H1 (cell line): ENCODE measurements around the gene SLC25A45. TPM values are rescaled to one million over a fixed set of nuclear protein-coding genes. Genes with fewer than 3 reads are reported as not detected.

ENCODE experiments used
- CTCF ChIA-PET: fragments of 300-600 bp; sonication (Branson Sonifier 250); formaldehyde crosslinking; loops from one replicate; lab custom pipeline; 2021; ENCODE audit not compliant: partially characterized antibody; lab: Charles Lee
- POLR2A ChIA-PET: fragments of 300-600 bp; sonication (Branson Sonifier 250); formaldehyde crosslinking; loops from one replicate; lab custom pipeline; 2021; ENCODE audit warnings: inconsistent platforms; ENCODE audit not compliant: partially characterized antibody; lab: Charles Lee
- DNase-seq, 2 experiments: peaks; one replicate each; pipeline versions ENCODE4 v3.0.0 to v3.0.0-alpha.2; 2010 to 2022; ENCODE audit warnings: low spot score in 2 of 2, low read depth in 1 of 2, mixed read lengths in 1 of 2
- FAIRE-seq: peaks from 2 replicates; lab custom pipeline; 2011; peaks lifted over from hg19 to GRCh38; lab: Jason Lieb, UNC
- H2AFZ ChIP-seq: 2 replicates; pipeline ENCODE4 v1.8.1; 2012; ENCODE audit warnings: low read length, inconsistent platforms
- H2AK5ac ChIP-seq: 2 replicates; pipeline ENCODE4 v1.6.1; 2013; ENCODE audit warnings: low read depth, low read length
- H2BK120ac ChIP-seq: replicated peaks from 2 replicates; pipeline ENCODE3; 2013; ENCODE audit warnings: low read depth, low read length, inconsistent platforms
- H2BK12ac ChIP-seq: 2 replicates; pipeline ENCODE4 v1.6.1; 2013; ENCODE audit warnings: low read depth, low read length
- H2BK15ac ChIP-seq: 2 replicates; pipeline ENCODE4 v1.6.1; 2013; ENCODE audit warnings: low read length
- H2BK20ac ChIP-seq: 2 replicates; pipeline ENCODE4 v1.6.1; 2013; ENCODE audit warnings: low read length
- H2BK5ac ChIP-seq: 2 replicates; pipeline ENCODE4 v1.6.1; 2013; ENCODE audit warnings: low read depth, low read length
- H3K14ac ChIP-seq: 2 replicates; pipeline ENCODE4 v1.6.1; 2013; ENCODE audit warnings: inconsistent platforms; ENCODE audit not compliant: insufficient read length
- H3K18ac ChIP-seq: 2 replicates; pipeline ENCODE4 v1.6.1; 2013; ENCODE audit warnings: low read length; ENCODE audit errors: extremely low read depth
- H3K23ac ChIP-seq: 2 replicates; pipeline ENCODE4 v1.6.1; 2013; ENCODE audit warnings: inconsistent platforms; ENCODE audit not compliant: insufficient read length
- H3K23me2 ChIP-seq: 2 replicates; pipeline ENCODE4 v1.6.1; 2013; ENCODE audit warnings: low read depth, low read length
- H3K27ac ChIP-seq: 2 replicates; pipeline ENCODE4 v1.6.1; 2011; ENCODE audit warnings: low read depth, low read length, inconsistent platforms
- H3K27me3 ChIP-seq, 4 experiments: replicated peaks in 1 of 4; 1 replicate in 1 of 4; 2 replicates in 3 of 4; pipeline versions ENCODE4 v1.6.1 to v1.8.1; 2011 to 2013; ENCODE audit warnings: low read length in 3 of 4, mild to moderate bottlenecking in 3 of 4, inconsistent platforms in 2 of 4, mixed read lengths in 2 of 4, moderate library complexity in 1 of 4; ENCODE audit not compliant: control insufficient read depth in 3 of 4, insufficient read depth in 3 of 4; ENCODE audit errors: extremely low read depth in 1 of 4
- H3K36me3 ChIP-seq, 4 experiments: 2 replicates each; pipeline versions ENCODE4 v1.6.1 to v1.8.1; 2011 to 2013; ENCODE audit warnings: mild to moderate bottlenecking in 4 of 4, low read length in 3 of 4, moderate library complexity in 2 of 4, control low read depth in 1 of 4, inconsistent platforms in 1 of 4; ENCODE audit not compliant: insufficient read depth in 4 of 4, control insufficient read depth in 2 of 4
- H3K4ac ChIP-seq: replicated peaks from 2 replicates; pipeline ENCODE3; 2013; ENCODE audit warnings: low read length, low read depth, mixed read lengths, inconsistent platforms; ENCODE audit not compliant: insufficient read length
- H3K4me1 ChIP-seq, 4 experiments: replicated peaks in 1 of 4; 1 replicate in 1 of 4; 2 replicates in 3 of 4; pipeline versions ENCODE4 v1.6.1 to v1.8.1; 2011 to 2013; ENCODE audit warnings: low read length in 3 of 4, inconsistent platforms in 2 of 4, mixed read lengths in 1 of 4; ENCODE audit not compliant: insufficient read depth in 4 of 4, control insufficient read depth in 3 of 4
- H3K4me2 ChIP-seq, 2 experiments: 2 replicates each; pipeline versions ENCODE4 v1.6.1 to v1.8.1; 2011 to 2013; ENCODE audit warnings: low read depth in 2 of 2, low read length in 2 of 2, control low read depth in 1 of 2, inconsistent platforms in 1 of 2, mild to moderate bottlenecking in 1 of 2; ENCODE audit not compliant: insufficient read depth in 1 of 2
- H3K4me3 ChIP-seq, 4 experiments: fragments of 200-600, 300-600 bp in 1 of 4; sonication (generic), shearing (Covaris generic), sonication (Bioruptor Twin) in 1 of 4; 2 replicates each; pipeline versions ENCODE4 v1.5.1 to v1.8.1; 2011 to 2016; ENCODE audit warnings: low read length in 4 of 4, low read depth in 3 of 4, control low read depth in 2 of 4, inconsistent platforms in 2 of 4, mild to moderate bottlenecking in 2 of 4, mixed read lengths in 1 of 4, moderate library complexity in 1 of 4; ENCODE audit not compliant: insufficient read depth in 2 of 4; ENCODE audit errors: extremely low read depth in 1 of 4
- H3K56ac ChIP-seq: replicated peaks from 2 replicates; pipeline ENCODE3; 2013; ENCODE audit warnings: low read depth, mild to moderate bottlenecking, mixed read lengths, low read length, inconsistent platforms; ENCODE audit not compliant: insufficient read length
- H3K79me1 ChIP-seq: 2 replicates; pipeline ENCODE4 v1.6.1; 2013; ENCODE audit warnings: low read depth, low read length, control low read depth
- H3K79me2 ChIP-seq, 2 experiments: 2 replicates each; pipeline versions ENCODE4 v1.6.1 to v1.8.1; 2012 to 2013; ENCODE audit warnings: low read length in 2 of 2, mild to moderate bottlenecking in 2 of 2, inconsistent platforms in 1 of 2; ENCODE audit not compliant: insufficient read depth in 2 of 2, control insufficient read depth in 1 of 2
- H3K9ac ChIP-seq, 4 experiments: replicated peaks in 1 of 4; 1 replicate in 1 of 4; 2 replicates in 3 of 4; pipeline versions ENCODE4 v1.6.1 to v1.8.1; 2011 to 2013; ENCODE audit warnings: low read depth in 3 of 4, low read length in 3 of 4, control low read depth in 2 of 4, mild to moderate bottlenecking in 2 of 4, moderate library complexity in 2 of 4, inconsistent platforms in 1 of 4; ENCODE audit errors: extremely low read depth in 1 of 4
- H3K9me3 ChIP-seq, 2 experiments: 2 replicates each; pipeline versions ENCODE4 v1.6.1 to v1.8.1; 2012 to 2013; ENCODE audit warnings: mild to moderate bottlenecking in 2 of 2, moderate library complexity in 2 of 2, control low read depth in 1 of 2, inconsistent platforms in 1 of 2, low read depth in 1 of 2, low read length in 1 of 2, mixed read lengths in 1 of 2; ENCODE audit not compliant: insufficient read depth in 2 of 2
- H4K20me1 ChIP-seq, 2 experiments: replicated peaks in 1 of 2; 2 replicates each; pipeline versions ENCODE3 to v1.8.1; 2011 to 2013; ENCODE audit warnings: inconsistent platforms in 2 of 2, low read length in 2 of 2, mild to moderate bottlenecking in 1 of 2; ENCODE audit not compliant: insufficient read depth in 2 of 2, control insufficient read depth in 1 of 2
- H4K5ac ChIP-seq: 2 replicates; pipeline ENCODE4 v1.6.1; 2013; ENCODE audit warnings: low read length, low read depth, mixed read lengths, inconsistent platforms; ENCODE audit not compliant: insufficient read length
- H4K8ac ChIP-seq: 2 replicates; pipeline ENCODE4 v1.8.0; 2013; ENCODE audit warnings: mild to moderate bottlenecking, moderate library complexity, low read length, inconsistent platforms; ENCODE audit not compliant: insufficient read depth; ENCODE audit errors: extremely low read depth
- H4K91ac ChIP-seq: replicated peaks from 2 replicates; pipeline ENCODE3; 2013; ENCODE audit warnings: low read length, mixed read lengths, inconsistent platforms; ENCODE audit not compliant: insufficient read length
- SP4 ChIP-seq: IDR thresholded peaks from 2 replicates; pipeline ENCODE4 v1.6.1; 2012; ENCODE audit warnings: low read length, inconsistent platforms
- WGBS, 2 experiments: shearing (Covaris generic) in 1 of 2; methylation state at CpG; one replicate each; pipeline versions ENCODE4 v1.1.6 to v1.1.7; 2013 to 2015; ENCODE audit warnings: low lambda C conversion rate in 2 of 2, mixed read lengths in 2 of 2, inconsistent platforms in 1 of 2, low coverage in 1 of 2, missing lambda C conversion rate in 1 of 2; ENCODE audit not compliant: insufficient replicate concordance in 2 of 2, insufficient coverage in 1 of 2, insufficient read length in 1 of 2; ENCODE audit errors: extremely low coverage in 1 of 2, missing lambda C conversion rate in 1 of 2; 5-methylcytosine and 5-hydroxymethylcytosine counted together
- polyA plus RNA-seq, 7 experiments: library from polyadenylated mRNA; depleted of rRNA in 3 of 7; stranded (reverse) in 5 of 7; unstranded in 2 of 7; fragments of >200 nt in 5 of 7; fragments of 200-250 nt in 2 of 7; gene quantifications; 1 replicate in 5 of 7; 2 replicates in 1 of 7; 4 replicates in 1 of 7; pipeline versions ENCODE4 v1.2.1 to v1.2.3, GENCODE V29; 2011 to 2013; ENCODE audit warnings: missing spikeins in 2 of 7, mixed read lengths in 2 of 7
- total RNA-seq: library from RNA; stranded (reverse); fragmentation: NEBNext Ultra II Directional; extraction: Animal tissue kit (Norgen Biotek cat#: 25700); gene quantifications from 2 replicates; pipeline ENCODE4 v1.2.1, GENCODE V29; 2021

Gene SLC25A45
- total and polyA plus RNA-seq, 2 of the 8 experiments (the other 6 are each of a cell fraction or from before 2014, with no cell fraction given), result 0.54 to 0.59 TPM

DNA sequence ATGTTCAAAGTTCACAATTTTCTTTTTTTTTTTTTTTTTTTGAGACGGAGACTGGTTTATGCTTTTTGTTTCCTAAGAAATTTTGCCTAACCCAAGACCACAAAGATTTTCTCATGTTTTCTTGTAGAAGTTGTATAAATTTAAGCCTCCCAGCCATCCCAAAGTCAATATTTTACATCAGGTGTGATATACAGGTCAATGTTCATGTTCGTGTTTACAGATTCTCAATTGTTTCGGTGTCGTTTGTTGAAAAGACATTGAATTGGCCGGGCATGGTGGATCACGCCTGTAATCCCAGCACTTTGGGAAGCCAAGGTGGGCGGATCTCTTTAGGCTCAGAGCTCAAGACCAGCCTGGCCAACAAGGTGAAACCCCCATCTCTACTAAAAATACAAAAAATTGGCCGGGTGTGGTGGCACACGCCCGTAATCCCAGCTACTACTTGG, 19.4 kb upstream of the SLC25A45 start:
- H2BK5ac ChIP-seq, result no peak overlapping the region
- H3K23me2 ChIP-seq, result no peaks in the 10 kb centered on the region
- H3K36me3 ChIP-seq, result peaks cover 0 to 7% (median 0%) of the 10 kb centered on the region in 4 experiments; a peak in 5 of 8 replicates
- H3K18ac ChIP-seq, result no peak overlapping the region
- ChIA-PET POLR2A (interaction anchor here (2.9 to 5.4 kb wide), 3 partner anchors 10 to 96 kb away, joined by 11 to 23 read pairs (median 15); partner anchors contain the start of gene MALAT1), CTCF (interaction anchor here (0.6 to 7.8 kb wide), 5 partner anchors 11 to 73 kb away, joined by 3 to 69 read pairs (median 4); no protein-coding TSS in a partner anchor)
- H4K91ac ChIP-seq, result no peak overlapping the region
- H3K4me2 ChIP-seq, result no peak overlapping the region
- no peak overlapping the region for H2AK5ac ChIP-seq
- no peak overlapping the region for H3K9ac ChIP-seq
- no peak overlapping the region for H3K4ac ChIP-seq
- 93% methylated on average over 9 of the region's 10 CpGs; no CpG with 5 or more reads in 1 of the 2 experiments for WGBS, 2 experiments
- H3K27me3 ChIP-seq, result no peaks in the 10 kb centered on the region
- peaks cover 0 to 6% of the 10 kb centered on the region in 2 experiments for H4K20me1 ChIP-seq
- no peak overlapping the region for H2BK20ac ChIP-seq
- no peak overlapping the region for H2AFZ ChIP-seq
- no peak overlapping the region for H3K23ac ChIP-seq
- FAIRE-seq, result no peak
- no peaks in the 10 kb centered on the region for H3K79me2 ChIP-seq
- no peak overlapping the region for H3K27ac ChIP-seq
- H4K5ac ChIP-seq, result no peak overlapping the region
- H3K79me1 ChIP-seq, result 0 out of 2 replicates have a peak, but pooled peaks cover 2% of the 10 kb centered on the region
- no peak overlapping the region for H3K4me3 ChIP-seq
- no peak overlapping the region for H2BK15ac ChIP-seq
- no peak overlapping the region for H3K14ac ChIP-seq
- H3K4me1 ChIP-seq, result no peaks in the 10 kb centered on the region; a peak in 1 of 7 replicates
- no peak for DNase-seq
- no peak overlapping the region for H3K56ac ChIP-seq
- no peaks in the 10 kb centered on the region for H3K9me3 ChIP-seq
- no peak overlapping the region for H2BK120ac ChIP-seq
- H2BK12ac ChIP-seq, result no peak overlapping the region
- H4K8ac ChIP-seq, result no peak overlapping the region
- no peak for TF ChIP-seq SP4
